H9 (cell line): ENCODE data around the gene DLG2. TPM values are rescaled to one million over a fixed set of nuclear protein-coding genes. Genes with fewer than 3 reads are reported as not detected.

ENCODE experiments used
- DNase-seq: peaks from one replicate; pipeline ENCODE4 v3.0.0-alpha.2; 2017
- H2AFZ ChIP-seq: one replicate; pipeline ENCODE4 v1.6.1; 2013; ENCODE audit warnings: mild to moderate bottlenecking, low read length, control low read depth, moderate library complexity
- H2AK5ac ChIP-seq: 2 replicates; pipeline ENCODE4 v1.6.1; 2013; ENCODE audit warnings: low read length, control low read depth, mixed read lengths; ENCODE audit not compliant: insufficient read length
- H2BK120ac ChIP-seq: one replicate; pipeline ENCODE4 v1.6.1; 2013; ENCODE audit warnings: low read depth, mild to moderate bottlenecking, low read length, control low read depth, inconsistent platforms; ENCODE audit not compliant: poor library complexity, severe bottlenecking
- H2BK12ac ChIP-seq: 2 replicates; pipeline ENCODE4 v1.6.1; 2013; ENCODE audit warnings: low read length, control low read depth, mixed read lengths, low read depth; ENCODE audit not compliant: insufficient read length
- H2BK15ac ChIP-seq: 2 replicates; pipeline ENCODE4 v1.6.1; 2013; ENCODE audit warnings: low read depth, low read length, control low read depth
- H2BK20ac ChIP-seq: one replicate; pipeline ENCODE4 v1.6.1; 2013; ENCODE audit warnings: low read depth, mild to moderate bottlenecking, low read length, control low read depth, inconsistent platforms; ENCODE audit not compliant: poor library complexity, severe bottlenecking
- H2BK5ac ChIP-seq: 2 replicates; pipeline ENCODE4 v1.6.1; 2013; ENCODE audit warnings: low read length, control low read depth, mixed read lengths; ENCODE audit not compliant: insufficient read length
- H3K14ac ChIP-seq: 2 replicates; pipeline ENCODE4 v1.6.1; 2013; ENCODE audit warnings: low read length, control low read depth; ENCODE audit not compliant: insufficient read depth
- H3K18ac ChIP-seq: 2 replicates; pipeline ENCODE4 v1.6.1; 2013; ENCODE audit warnings: low read depth, mild to moderate bottlenecking, mixed read lengths, low read length, control low read depth; ENCODE audit not compliant: insufficient read length
- H3K23ac ChIP-seq: 2 replicates; pipeline ENCODE4 v1.6.1; 2013; ENCODE audit warnings: low read length, control low read depth, mixed read lengths, low read depth; ENCODE audit not compliant: insufficient read length
- H3K23me2 ChIP-seq: 2 replicates; pipeline ENCODE4 v1.6.1; 2013; ENCODE audit warnings: low read depth, mild to moderate bottlenecking, mixed read lengths, low read length, control low read depth; ENCODE audit not compliant: insufficient read length, poor library complexity, severe bottlenecking
- H3K27ac ChIP-seq: 2 replicates; pipeline ENCODE4 v1.5.1; 2013; ENCODE audit warnings: low read length, control low read depth, mixed read lengths, low read depth; ENCODE audit not compliant: insufficient read length
- H3K27me3 ChIP-seq: 2 replicates; pipeline ENCODE4 v1.6.1; 2013; ENCODE audit warnings: low read length, control low read depth, inconsistent platforms; ENCODE audit not compliant: insufficient read depth
- H3K4ac ChIP-seq: 2 replicates; pipeline ENCODE4 v1.6.1; 2013; ENCODE audit warnings: low read depth, mild to moderate bottlenecking, control low read depth, inconsistent platforms, low read length, moderate library complexity
- H3K4me1 ChIP-seq: 2 replicates; pipeline ENCODE4 v1.6.1; 2013; ENCODE audit warnings: low read length, control low read depth, inconsistent platforms; ENCODE audit not compliant: insufficient read depth
- H3K4me2 ChIP-seq: 2 replicates; pipeline ENCODE4 v1.6.1; 2013; ENCODE audit warnings: low read length, control low read depth, mixed read lengths; ENCODE audit not compliant: insufficient read length, insufficient read depth
- H3K56ac ChIP-seq: 2 replicates; pipeline ENCODE4 v1.6.1; 2013; ENCODE audit warnings: low read depth, mild to moderate bottlenecking, mixed read lengths, low read length, control low read depth; ENCODE audit not compliant: insufficient read length
- H3K79me1 ChIP-seq: 2 replicates; pipeline ENCODE4 v1.6.1; 2013; ENCODE audit warnings: low read depth, mild to moderate bottlenecking, moderate library complexity, low read length, control low read depth, inconsistent platforms; ENCODE audit not compliant: insufficient read depth, poor library complexity, severe bottlenecking
- H3K79me2 ChIP-seq: 2 replicates; pipeline ENCODE4 v1.6.1; 2013; ENCODE audit warnings: low read length, control low read depth, inconsistent platforms; ENCODE audit not compliant: insufficient read depth
- H3K9ac ChIP-seq: 2 replicates; pipeline ENCODE4 v1.6.1; 2013; ENCODE audit warnings: low read length, control low read depth, mixed read lengths; ENCODE audit not compliant: insufficient read length; ENCODE audit errors: extremely low read depth
- H3K9me3 ChIP-seq: one replicate; pipeline ENCODE4 v1.6.1; 2013; ENCODE audit warnings: low read depth, low read length, inconsistent platforms; ENCODE audit not compliant: control insufficient read depth
- H3T11ph ChIP-seq: one replicate; pipeline ENCODE4 v1.6.1; 2013; ENCODE audit warnings: mild to moderate bottlenecking, low read length, control low read depth, inconsistent platforms
- H4K20me1 ChIP-seq: one replicate; pipeline ENCODE4 v1.6.1; 2013; ENCODE audit not compliant: control insufficient read depth, insufficient read length, insufficient read depth
- H4K5ac ChIP-seq: 2 replicates; pipeline ENCODE4 v1.6.1; 2013; ENCODE audit warnings: low read depth, mild to moderate bottlenecking, mixed read lengths, low read length, control low read depth; ENCODE audit not compliant: insufficient read length
- H4K8ac ChIP-seq: replicated peaks from 2 replicates; pipeline ENCODE4 v1.6.1; 2013; ENCODE audit warnings: low read length, control low read depth, mixed read lengths, low read depth; ENCODE audit not compliant: insufficient read length
- H4K91ac ChIP-seq: 2 replicates; pipeline ENCODE4 v1.6.1; 2013; ENCODE audit warnings: low read depth, mild to moderate bottlenecking, moderate library complexity, mixed read lengths, low read length, control low read depth; ENCODE audit not compliant: insufficient read length
- H3K27ac Mint-ChIP-seq, 3 experiments: 2 replicates in 2 of 3; 3 replicates in 1 of 3; pipeline ENCODE4 v1.8.0; 2020 to 2021; ENCODE audit warnings: mixed read lengths in 3 of 3, mild to moderate bottlenecking in 1 of 3, moderate library complexity in 1 of 3
- H3K27me3 Mint-ChIP-seq: 2 replicates; pipeline ENCODE4 v1.8.0; 2021; ENCODE audit warnings: low read depth, mild to moderate bottlenecking, moderate library complexity, mixed read lengths
- H3K36me3 Mint-ChIP-seq, 3 experiments: 2 replicates in 2 of 3; 3 replicates in 1 of 3; pipeline ENCODE4 v1.8.0; 2020 to 2021; ENCODE audit warnings: low read depth in 3 of 3, mixed read lengths in 3 of 3; ENCODE audit not compliant: insufficient read depth in 1 of 3
- H3K4me1 Mint-ChIP-seq, 2 experiments: 2 replicates each; pipeline ENCODE4 v1.8.0; 2020; ENCODE audit warnings: mixed read lengths in 2 of 2
- H3K4me3 Mint-ChIP-seq, 2 experiments: 2 replicates in 1 of 2; 3 replicates in 1 of 2; pipeline ENCODE4 v1.8.0; 2020 to 2021; ENCODE audit warnings: mild to moderate bottlenecking in 2 of 2, mixed read lengths in 2 of 2, moderate library complexity in 1 of 2
- H3K9me3 Mint-ChIP-seq, 2 experiments: 2 replicates in 1 of 2; 3 replicates in 1 of 2; pipeline ENCODE4 v1.8.0; 2020; ENCODE audit warnings: mild to moderate bottlenecking in 2 of 2, mixed read lengths in 2 of 2, moderate library complexity in 1 of 2
- total RNA-seq: library from RNA; stranded (reverse); gene quantifications from 2 replicates; pipeline ENCODE4 v1.2.1, GENCODE V29; 2021
- TF ChIP-seq, protein P1 (sequence below): fragments of 200-600 bp; sonication (generic); conservative IDR thresholded peaks from 3 replicates; pipeline ENCODE4 v1.8.0; 2021; ENCODE audit warnings: antibody characterized with exemption, mild to moderate bottlenecking

The DLG2 gene
- total RNA-seq, 1 experiment from 2014 or later = 8.0 TPM

DNA sequence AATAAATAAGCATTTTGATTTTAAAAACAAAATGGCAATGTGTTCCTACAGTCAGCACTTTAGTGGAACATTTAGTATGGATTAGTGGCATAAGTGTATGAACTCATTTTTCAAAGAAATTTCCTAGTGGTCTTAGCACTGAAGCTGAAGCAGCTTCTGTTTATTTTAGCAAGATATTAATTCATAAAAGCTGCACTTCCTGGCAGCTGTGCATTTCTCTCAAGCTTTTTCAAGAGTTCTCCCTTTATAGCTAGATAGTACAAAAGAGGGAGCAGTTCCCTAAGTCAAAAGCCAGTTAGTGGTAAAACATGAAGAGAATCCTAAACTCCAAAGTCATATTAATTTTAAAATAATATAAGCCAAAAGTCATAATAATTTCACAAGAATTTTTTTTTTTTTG lies 1304.9 kb downstream of the DLG2 start:
- Histone ChIP-seq H2BK20ac (no peak overlapping the region), H3K4ac (no peak overlapping the region), H3K27ac (no peak overlapping the region), H4K5ac (no peak overlapping the region), H3K56ac (no peak overlapping the region), H3K9me3 (no peaks in the 10 kb centered on the region), H3K9ac (no peak overlapping the region), H2BK12ac (no peak overlapping the region), H4K20me1 (no peaks in the 10 kb centered on the region), H2AK5ac (no peak overlapping the region), H4K91ac (no peak overlapping the region), H3K79me1 (no peaks in the 10 kb centered on the region), H3K79me2 (no peaks in the 10 kb centered on the region), H3K18ac (no peak overlapping the region), H3K23me2 (no peaks in the 10 kb centered on the region), H3K4me1 (no peaks in the 10 kb centered on the region), H2BK120ac (no peak overlapping the region), H3K27me3 (no peaks in the 10 kb centered on the region), H2BK5ac (no peak overlapping the region), H2AFZ (no peak overlapping the region), H3T11ph (no peak overlapping the region), H3K14ac (no peak overlapping the region), H4K8ac (no peak overlapping the region), H2BK15ac (no peak overlapping the region), H3K23ac (no peak overlapping the region), H3K4me2 (no peak overlapping the region)
- H3K27ac Mint-ChIP-seq = no peak overlapping the region
- DNase-seq = no peak
- no peaks in the 10 kb centered on the region for H3K9me3 Mint-ChIP-seq
- H3K36me3 Mint-ChIP-seq = no peaks in the 10 kb centered on the region
- H3K4me3 Mint-ChIP-seq = no peak overlapping the region
- no peaks in the 10 kb centered on the region for H3K27me3 Mint-ChIP-seq
- H3K4me1 Mint-ChIP-seq = peaks cover under 1 to 3% of the 10 kb centered on the region in 2 experiments
- TF ChIP-seq, protein P1, sequence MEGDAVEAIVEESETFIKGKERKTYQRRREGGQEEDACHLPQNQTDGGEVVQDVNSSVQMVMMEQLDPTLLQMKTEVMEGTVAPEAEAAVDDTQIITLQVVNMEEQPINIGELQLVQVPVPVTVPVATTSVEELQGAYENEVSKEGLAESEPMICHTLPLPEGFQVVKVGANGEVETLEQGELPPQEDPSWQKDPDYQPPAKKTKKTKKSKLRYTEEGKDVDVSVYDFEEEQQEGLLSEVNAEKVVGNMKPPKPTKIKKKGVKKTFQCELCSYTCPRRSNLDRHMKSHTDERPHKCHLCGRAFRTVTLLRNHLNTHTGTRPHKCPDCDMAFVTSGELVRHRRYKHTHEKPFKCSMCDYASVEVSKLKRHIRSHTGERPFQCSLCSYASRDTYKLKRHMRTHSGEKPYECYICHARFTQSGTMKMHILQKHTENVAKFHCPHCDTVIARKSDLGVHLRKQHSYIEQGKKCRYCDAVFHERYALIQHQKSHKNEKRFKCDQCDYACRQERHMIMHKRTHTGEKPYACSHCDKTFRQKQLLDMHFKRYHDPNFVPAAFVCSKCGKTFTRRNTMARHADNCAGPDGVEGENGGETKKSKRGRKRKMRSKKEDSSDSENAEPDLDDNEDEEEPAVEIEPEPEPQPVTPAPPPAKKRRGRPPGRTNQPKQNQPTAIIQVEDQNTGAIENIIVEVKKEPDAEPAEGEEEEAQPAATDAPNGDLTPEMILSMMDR = no peak
